GM12892 (cell line): Measurements from ENCODE around the gene PTTG1IP.

ENCODE experiments used
- POLR2A ChIP-seq: IDR thresholded peaks from 2 replicates; pipeline ENCODE4 v1.6.1; 2011; ENCODE audit warnings: low read depth, low read length, control low read depth
- TAF1 ChIP-seq: IDR thresholded peaks from 2 replicates; pipeline ENCODE4 v1.6.1; 2011; ENCODE audit warnings: low read depth, mild to moderate bottlenecking, control low read depth, low read length, borderline replicate concordance

- TF ChIP-seq POLR2A (no peak), TAF1 (no peak)
These were observed 22.4 kb downstream of the PTTG1IP start for GRCh38 chr21:44850905-44851657.
